Measurements from ENCODE around the gene SMIM34.

SMIM34 gene

DNA sequence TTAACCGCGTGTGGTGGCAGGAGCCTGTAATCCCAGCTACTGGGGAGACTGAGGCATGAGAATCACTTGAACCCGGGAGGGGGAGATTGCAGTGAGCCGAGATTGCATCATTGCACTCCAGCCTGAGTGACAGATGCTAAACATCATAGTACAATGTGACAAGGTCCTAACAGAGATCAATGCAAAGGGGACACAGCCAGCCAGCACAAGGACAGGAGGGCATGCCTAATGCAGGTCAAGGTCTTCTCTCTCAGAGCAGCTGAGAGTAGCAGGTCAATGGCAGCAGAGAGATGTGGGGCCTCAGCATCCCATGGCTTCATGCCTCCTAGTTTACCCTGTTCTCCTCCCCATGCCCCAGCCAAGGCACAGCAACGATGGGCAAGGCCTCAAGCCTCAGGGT is 51.4 kb downstream of the SMIM34 start:
- no peak for DNase-seq

DNA sequence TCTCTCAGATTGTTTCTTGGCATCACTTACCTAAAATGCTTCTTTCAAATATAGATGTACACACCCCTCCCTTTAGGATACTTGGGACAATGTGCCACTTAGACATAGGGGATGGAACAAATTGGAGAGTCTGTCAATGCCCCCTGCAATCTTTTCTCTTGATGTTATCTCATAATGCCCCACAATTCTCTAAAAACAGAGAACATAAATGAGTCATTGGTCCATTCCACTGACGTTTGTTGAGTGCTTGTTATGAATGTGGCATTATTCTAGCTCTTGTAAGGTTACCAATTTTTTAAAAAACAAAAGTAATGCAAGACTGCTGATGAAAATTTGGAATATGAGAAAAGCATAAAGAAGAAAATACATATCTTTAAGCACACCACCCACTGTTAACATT is 54.0 kb downstream of the SMIM34 start:
- no peak for DNase-seq

All from CD4-positive, alpha-beta T cell treated with Interleukin-4 for 4 hours (primary cell).